ENCODE measurements around the gene LRRC27. TPM values are rescaled to one million over a fixed set of nuclear protein-coding genes. Genes with fewer than 3 reads are reported as not detected.

LRRC27 gene
- total RNA-seq, 1 experiment from 2014 or later = 4.1 TPM

GRCh38 chr10:132350946-132351345, 19.0 kb downstream of the LRRC27 start:
- ATAC-seq (no peak), DNase-seq (ENCODE audit: low read depth, low spot score) (no peak)
- Histone ChIP-seq H3K27me3 (ENCODE audit: insufficient read depth, low read length) (no peaks in the 10 kb centered on the region), H3K4me3 (replicated peaks in 1 of 2; ENCODE audit: low read depth in 1 of 2, low read length in 2 of 2) (no peak overlapping the region), H3K27ac (ENCODE audit: low read depth, low read length) (no peak overlapping the region), H2AFZ (ENCODE audit: low read depth, low read length, poor library complexity, severe bottlenecking) (no peak overlapping the region), H3K9me2 (ENCODE audit: insufficient read depth) (no peaks in the 10 kb centered on the region), H3K79me2 (ENCODE audit: insufficient read depth, low read length) (no peaks in the 10 kb centered on the region), H3K4me2 (ENCODE audit: low read length) (no peak overlapping the region), H3K4me1 (ENCODE audit: control insufficient read depth in 1 of 2, insufficient read depth in 2 of 2, low read length in 2 of 2) (no peaks in the 10 kb centered on the region), H3K9me3 (ENCODE audit: control insufficient read depth in 1 of 2, insufficient read depth in 1 of 2, low read depth in 1 of 2, low read length in 2 of 2) (no peaks in the 10 kb centered on the region), H4K20me1 (ENCODE audit: insufficient read depth) (no peaks in the 10 kb centered on the region), H3K36me3 (ENCODE audit: control insufficient read depth in 1 of 2, insufficient read depth in 2 of 2, low read length in 2 of 2) (no peaks in the 10 kb centered on the region), H3K9ac (ENCODE audit: low read length) (no peak overlapping the region)
- BruUV-seq (replicated peaks) = no TSS peak
- RAD21 ChIA-PET (ENCODE audit: low non-redundant PET in 1 of 2, low total read pairs in 2 of 2, uncharacterized antibody in 2 of 2, unreplicated experiment in 2 of 2) = no interaction called here
- intact Hi-C loops (cut with micrococcal nuclease) = no loop called here
- CTCF ChIA-PET = no interaction called here
- no peak for TF ChIP-seq ZNF274 (IDR thresholded peaks at IDR 0.05; ENCODE audit: low read depth, low read length)
- TF ChIP-seq EZH2 (IDR thresholded peaks at IDR 0.05) = no peak
- TF ChIP-seq TCF7L2 (IDR thresholded peaks at IDR 0.05; ENCODE audit: borderline replicate concordance, extremely low read depth, insufficient read depth, insufficient read length) = no peak
- TF ChIP-seq EZH2phosphoT487 (IDR thresholded peaks at IDR 0.05; ENCODE audit: borderline replicate concordance) = no peak
- no peak for TF ChIP-seq YY1 (IDR thresholded peaks at IDR 0.05; ENCODE audit: extremely low read depth, insufficient replicate concordance, low read depth, low read length)
- no peak for TF ChIP-seq SIN3A (IDR thresholded peaks at IDR 0.05; ENCODE audit: low read depth)
- no peak for TF ChIP-seq SRF (IDR thresholded peaks at IDR 0.05; ENCODE audit: low read depth)
- no peak for TF ChIP-seq REST (IDR thresholded peaks at IDR 0.05; ENCODE audit: low read depth)
- no peak for TF ChIP-seq ELF1 (IDR thresholded peaks at IDR 0.05; ENCODE audit: borderline replicate concordance, low read depth)
- no peak for TF ChIP-seq FOSL1 (IDR thresholded peaks at IDR 0.05; ENCODE audit: low read depth)
- TF ChIP-seq ZBTB33 (IDR thresholded peaks at IDR 0.05; ENCODE audit: extremely low read depth, insufficient replicate concordance, low read length) = no peak
- TF ChIP-seq SP1 (IDR thresholded peaks at IDR 0.05; ENCODE audit: low read depth) = no peak
- no peak for TF ChIP-seq JUND (IDR thresholded peaks at IDR 0.05)
- POLR2A ChIA-PET = no interaction called here
